B cell (primary cell): ENCODE measurements around the gene PCDH15.

ENCODE experiments used
- CTCF ChIP-seq: fragments of 200-600 bp; IDR thresholded peaks from one replicate; pipeline ENCODE4 v1.8.0; 2022; ENCODE audit warnings: antibody characterized with exemption, mild to moderate bottlenecking
- EZH2 ChIP-seq: IDR thresholded peaks from 2 replicates; pipeline ENCODE4 v1.6.1; 2012; ENCODE audit warnings: borderline replicate concordance, low read depth, mild to moderate bottlenecking, moderate library complexity, low read length; ENCODE audit not compliant: insufficient read depth, poor library complexity, severe bottlenecking

GRCh38 chr10:54026340-54026739 lies 774.7 kb downstream of the PCDH15 start:
- TF ChIP-seq CTCF (no peak), EZH2 (no peak)
